Activated CD4-positive, alpha-beta T cell treated with anti-CD3 and anti-CD28 coated beads, Interleukin-10, Interleukin-2, amounts not matched to agents 100 ng/mL and 50 ng/mL, durations not matched to agents 16 hours and 8 hours (primary cell): ENCODE data around the gene SLC16A3.

Experiments
- DNase-seq: peaks from one replicate; pipeline ENCODE4 v3.0.0-alpha.2; 2020

SLC16A3 gene

GRCh38 chr17:82269882-82270500, 41.1 kb downstream of the SLC16A3 start:
- no peak for DNase-seq

GRCh38 chr17:82270651-82271050, 41.8 kb downstream of the SLC16A3 start:
- no peak for DNase-seq

GRCh38 chr17:82271401-82271800, 42.6 kb downstream of the SLC16A3 start:
- DNase-seq: no peak

GRCh38 chr17:82272495-82273326, 43.9 kb downstream of the SLC16A3 start:
- peak; percentile 48 for DNase-seq

- peak; percentile 93 for DNase-seq
These were observed 44.7 kb downstream of the SLC16A3 start, which contains the start of gene CSNK1D for GRCh38 chr17:82273327-82274133. TSS of gene CSNK1D (minus strand) at chr17:82273700. CDS start at chr17:82273381, 319 bp downstream.

- no peak for DNase-seq
These were observed 45.5 kb downstream of the SLC16A3 start for GRCh38 chr17:82274134-82275020.

- no peak for DNase-seq
These were observed 46.5 kb downstream of the SLC16A3 start for GRCh38 chr17:82275326-82275725.

- DNase-seq: no peak
These were observed 48.1 kb downstream of the SLC16A3 start for GRCh38 chr17:82276938-82277337.

GRCh38 chr17:82277851-82278250, 49.0 kb downstream of the SLC16A3 start:
- no peak for DNase-seq

GRCh38 chr17:82278308-82278707, 49.5 kb downstream of the SLC16A3 start:
- no peak for DNase-seq

- no peak for DNase-seq
These were observed 50.0 kb downstream of the SLC16A3 start for GRCh38 chr17:82278786-82279391.

- DNase-seq: no peak
These were observed 51.7 kb downstream of the SLC16A3 start for GRCh38 chr17:82280537-82280936.

GRCh38 chr17:82281076-82281475, 52.2 kb downstream of the SLC16A3 start:
- DNase-seq: no peak

GRCh38 chr17:82281502-82282238, 52.8 kb downstream of the SLC16A3 start:
- no peak for DNase-seq

GRCh38 chr17:82282239-82283207, 53.7 kb downstream of the SLC16A3 start:
- DNase-seq: no peak

- DNase-seq: peak; percentile 54
These were observed 54.4 kb downstream of the SLC16A3 start for GRCh38 chr17:82283208-82283749.

- DNase-seq: no peak
These were observed 56.3 kb downstream of the SLC16A3 start for GRCh38 chr17:82285141-82285540.

- DNase-seq: no peak
These were observed 58.4 kb downstream of the SLC16A3 start for GRCh38 chr17:82287013-82287867.
